Upper lobe of left lung (tissue), 6 donors: ENCODE data around the gene CCDC107. TPM values are rescaled to one million over a fixed set of nuclear protein-coding genes. Genes with fewer than 3 reads are reported as not detected.
"Not testable (repeated sequence)": the region's sequence is repeated elsewhere in the genome, so short reads cannot be mapped to it uniquely, and the experiment has no call there.

Source experiments
- ATAC-seq, 2 donors: fragments of 200-7000 bp; cut with Tn5 transposase; one replicate each; pipeline ENCODE4 v1.9.1; 2022; ENCODE audit warnings: mild to moderate bottlenecking in 2 of 2, moderate library complexity in 2 of 2; ENCODE audit not compliant: low FRiP score in 2 of 2
- DNase-seq, 2 donors: peaks; one replicate each; pipeline ENCODE4 v3.0.0-alpha.2; 2019 to 2020
- H3K27ac ChIP-seq, 4 donors: fragments of 200-600 bp; sonication (generic); one replicate each; pipeline ENCODE4 v1.5.1; 2016 to 2019
- H3K27me3 ChIP-seq, 4 donors: fragments of 200-600 bp; sonication (generic); one replicate each; pipeline ENCODE4 v1.5.1; 2017 to 2019
- H3K36me3 ChIP-seq, 4 donors: fragments of 200-600 bp; sonication (generic); one replicate each; pipeline ENCODE4 v1.5.1; 2016 to 2019
- H3K4me1 ChIP-seq, 4 donors: fragments of 200-600 bp; sonication (generic); one replicate each; pipeline ENCODE4 v1.5.1; 2018 to 2019
- H3K4me3 ChIP-seq, 4 donors: fragments of 200-600 bp; sonication (generic); one replicate each; pipeline ENCODE4 v1.5.1; 2017 to 2019; ENCODE audit warnings: mild to moderate bottlenecking in 2 of 4, moderate library complexity in 1 of 4
- H3K9me3 ChIP-seq, 4 donors: fragments of 200-600 bp; sonication (generic); one replicate each; pipeline ENCODE4 v1.5.1; 2018 to 2019
- EP300 ChIP-seq, 4 donors: sonication (generic); formaldehyde crosslinking; IDR thresholded peaks; one replicate each; pipeline ENCODE4 v1.5.1; 2017; ENCODE audit warnings: antibody characterized with exemption in 4 of 4, control low read depth in 2 of 4
- POLR2A ChIP-seq, 4 donors: fragments of 450-650 bp; IDR thresholded peaks; one replicate each; pipeline ENCODE4 v1.5.1; 2016 to 2017; ENCODE audit warnings: antibody characterized with exemption in 4 of 4, mild to moderate bottlenecking in 2 of 4
- POLR2AphosphoS5 ChIP-seq, 2 donors: sonication (generic); formaldehyde crosslinking; IDR thresholded peaks; one replicate each; pipeline ENCODE4 v1.5.1; 2017; ENCODE audit warnings: antibody characterized with exemption in 2 of 2
- WGBS, 2 donors: methylation state at CpG; one replicate each; pipeline ENCODE4 v1.1.5; 2017 to 2018; 5-methylcytosine and 5-hydroxymethylcytosine counted together
- total RNA-seq, 6 donors: library from RNA; depleted of rRNA in 4 of 6; stranded (reverse); fragments of >200 nt in 4 of 6; gene quantifications; one replicate each; pipeline versions ENCODE4 v1.1.0 to v1.2.1, GENCODE V29; 2016 to 2021
- TF ChIP-seq, protein P1 (sequence below), 6 experiments: fragments of 450-650 bp in 4 of 6; fragments of 200-600 bp in 2 of 6; sonication (generic) in 2 of 6; IDR thresholded peaks; one replicate each; pipeline ENCODE4 v1.5.1; 2016 to 2019; ENCODE audit warnings: antibody characterized with exemption in 6 of 6
- donor health status: DM: no; HTN: no; CAD: no; lungs with moderate emphysema.
- donor health status: DM: no; HTN: yes; CAD: no; lungs with severe emphysema.

The CCDC107 gene, protein sequence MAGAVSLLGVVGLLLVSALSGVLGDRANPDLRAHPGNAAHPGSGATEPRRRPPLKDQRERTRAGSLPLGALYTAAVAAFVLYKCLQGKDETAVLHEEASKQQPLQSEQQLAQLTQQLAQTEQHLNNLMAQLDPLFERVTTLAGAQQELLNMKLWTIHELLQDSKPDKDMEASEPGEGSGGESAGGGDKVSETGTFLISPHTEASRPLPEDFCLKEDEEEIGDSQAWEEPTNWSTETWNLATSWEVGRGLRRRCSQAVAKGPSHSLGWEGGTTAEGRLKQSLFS
- 10 to 100 TPM; 17.8 to 49.4 (median 35.1) TPM for total RNA-seq

DNA sequence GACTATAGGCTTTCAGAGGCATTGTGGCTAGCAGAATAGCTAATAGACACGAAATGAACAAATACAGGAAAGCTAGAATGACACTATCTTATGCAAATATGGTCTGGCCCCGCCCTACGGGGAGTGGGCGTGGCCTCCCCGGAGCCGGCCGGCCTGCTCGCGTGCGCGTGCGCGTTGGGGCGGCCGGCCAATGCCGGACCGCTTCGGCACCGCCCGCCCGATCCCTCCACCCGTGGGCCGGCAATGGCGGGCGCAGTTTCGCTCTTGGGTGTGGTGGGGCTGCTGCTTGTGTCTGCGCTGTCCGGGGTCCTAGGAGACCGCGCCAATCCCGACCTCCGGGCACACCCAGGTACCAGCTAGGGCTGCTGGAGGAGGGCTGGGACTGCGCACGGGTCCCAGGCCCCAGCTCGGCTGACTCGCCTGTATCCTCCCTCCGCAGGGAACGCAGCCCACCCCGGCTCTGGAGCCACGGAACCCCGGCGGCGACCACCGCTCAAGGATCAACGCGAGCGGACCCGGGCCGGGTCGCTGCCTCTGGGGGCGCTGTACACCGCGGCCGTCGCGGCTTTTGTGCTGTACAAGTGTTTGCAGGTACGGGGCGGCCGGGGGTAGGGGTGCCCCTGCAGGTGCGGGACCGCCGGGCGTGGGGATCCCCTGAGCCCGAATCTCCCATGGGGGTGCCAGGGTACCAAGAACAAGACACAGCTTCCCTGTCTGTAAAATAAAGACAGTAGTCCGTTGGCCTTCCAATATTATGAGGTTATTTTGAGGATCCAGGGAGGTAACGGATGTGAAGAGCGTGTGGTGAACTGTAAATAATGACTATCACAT is at the start of gene CCDC107:
Gene CCDC107 (plus strand): TSS at position 156 of the 831 bp plus-strand sequence. CDS start 88 bp downstream, at position 244.
- Histone ChIP-seq H3K36me3 (peaks cover 0 to 26% (median 12%) of the 10 kb centered on the region in 4 donors), H3K27ac (peak within 1 kb of the TSS; percentile 97 to 99 (median 98)), H3K4me1 (peaks cover 16 to 48% (median 29%) of the 10 kb centered on the region in 4 donors), H3K27me3 (no peaks in the 10 kb centered on the region), H3K9me3 (no peaks in the 10 kb centered on the region), H3K4me3 (peak within 1 kb of the TSS; percentile 68 to 97 (median 88))
- peak; percentile 84 to 88 for TF ChIP-seq POLR2AphosphoS5 (IDR thresholded peaks at IDR 0.05)
- TF ChIP-seq POLR2A (IDR thresholded peaks at IDR 0.05) = peak in 3 of 4 donors; percentile 88 to 97 (median 94)
- TF ChIP-seq, protein P1, sequence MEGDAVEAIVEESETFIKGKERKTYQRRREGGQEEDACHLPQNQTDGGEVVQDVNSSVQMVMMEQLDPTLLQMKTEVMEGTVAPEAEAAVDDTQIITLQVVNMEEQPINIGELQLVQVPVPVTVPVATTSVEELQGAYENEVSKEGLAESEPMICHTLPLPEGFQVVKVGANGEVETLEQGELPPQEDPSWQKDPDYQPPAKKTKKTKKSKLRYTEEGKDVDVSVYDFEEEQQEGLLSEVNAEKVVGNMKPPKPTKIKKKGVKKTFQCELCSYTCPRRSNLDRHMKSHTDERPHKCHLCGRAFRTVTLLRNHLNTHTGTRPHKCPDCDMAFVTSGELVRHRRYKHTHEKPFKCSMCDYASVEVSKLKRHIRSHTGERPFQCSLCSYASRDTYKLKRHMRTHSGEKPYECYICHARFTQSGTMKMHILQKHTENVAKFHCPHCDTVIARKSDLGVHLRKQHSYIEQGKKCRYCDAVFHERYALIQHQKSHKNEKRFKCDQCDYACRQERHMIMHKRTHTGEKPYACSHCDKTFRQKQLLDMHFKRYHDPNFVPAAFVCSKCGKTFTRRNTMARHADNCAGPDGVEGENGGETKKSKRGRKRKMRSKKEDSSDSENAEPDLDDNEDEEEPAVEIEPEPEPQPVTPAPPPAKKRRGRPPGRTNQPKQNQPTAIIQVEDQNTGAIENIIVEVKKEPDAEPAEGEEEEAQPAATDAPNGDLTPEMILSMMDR (IDR thresholded peaks at IDR 0.05) = peak; percentile 46 to 86 (median 73)
- peak in 1 of 4 donors; percentile 1 for TF ChIP-seq EP300 (IDR thresholded peaks at IDR 0.05)
- DNase-seq = peak; percentile 84 to 97
- WGBS, 2 donors = 0 to 1% methylated on average over 19 to 61 of the region's 67 CpGs
- ATAC-seq = peak; percentile 95

DNA sequence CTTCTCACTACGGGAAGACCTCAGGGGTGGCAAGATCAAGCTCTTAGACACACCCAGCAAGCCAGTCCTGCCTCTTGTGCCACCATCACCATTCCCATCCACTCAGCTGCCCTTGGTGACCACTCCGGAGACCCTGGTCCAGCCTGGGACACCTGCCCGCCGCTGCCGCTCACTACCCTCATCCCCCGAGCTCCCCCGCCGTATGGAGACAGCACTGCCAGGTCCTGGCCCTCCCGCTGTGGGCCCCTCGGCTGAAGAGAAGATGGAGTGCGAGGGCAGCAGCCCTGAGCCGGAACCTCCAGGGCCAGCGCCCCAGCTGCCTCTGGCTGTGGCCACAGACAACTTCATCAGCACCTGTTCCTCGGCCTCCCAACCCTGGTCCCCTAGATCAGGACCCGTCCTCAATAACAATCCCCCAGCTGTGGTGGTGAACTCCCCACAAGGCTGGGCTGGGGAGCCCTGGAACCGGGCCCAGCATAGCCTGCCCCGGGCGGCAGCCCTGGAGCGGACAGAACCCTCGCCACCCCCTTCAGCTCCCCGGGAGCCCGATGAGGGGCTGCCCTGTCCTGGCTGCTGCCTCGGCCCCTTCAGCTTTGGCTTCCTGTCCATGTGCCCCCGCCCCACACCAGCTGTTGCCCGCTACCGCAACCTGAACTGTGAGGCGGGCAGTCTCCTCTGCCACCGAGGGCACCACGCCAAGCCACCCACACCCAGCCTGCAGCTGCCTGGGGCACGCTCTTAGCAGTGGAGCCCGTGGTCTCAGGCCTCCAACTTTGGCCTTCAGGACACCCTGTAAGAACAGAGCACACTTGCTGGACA is 48.9 kb upstream of the CCDC107 start:
- Histone ChIP-seq H3K4me3 (no peak overlapping the region), H3K27me3 (no peaks in the 10 kb centered on the region), H3K36me3 (peaks cover 18 to 29% (median 28%) of the 10 kb centered on the region in 4 donors), H3K4me1 (peaks cover 13 to 30% (median 16%) of the 10 kb centered on the region in 4 donors), H3K27ac (no peak overlapping the region), H3K9me3 (no peaks in the 10 kb centered on the region)
- DNase-seq (peak in 1 of 2 donors; percentile 75), ATAC-seq (no peak)
- TF ChIP-seq EP300 (IDR thresholded peaks at IDR 0.05) (no peak), POLR2A (IDR thresholded peaks at IDR 0.05) (no peak), POLR2AphosphoS5 (IDR thresholded peaks at IDR 0.05) (no peak)
- TF ChIP-seq, protein P1 (IDR thresholded peaks at IDR 0.05) = no peak
- WGBS, 2 donors = 95% methylated on average over 23 to 29 of the region's 31 CpGs

DNA sequence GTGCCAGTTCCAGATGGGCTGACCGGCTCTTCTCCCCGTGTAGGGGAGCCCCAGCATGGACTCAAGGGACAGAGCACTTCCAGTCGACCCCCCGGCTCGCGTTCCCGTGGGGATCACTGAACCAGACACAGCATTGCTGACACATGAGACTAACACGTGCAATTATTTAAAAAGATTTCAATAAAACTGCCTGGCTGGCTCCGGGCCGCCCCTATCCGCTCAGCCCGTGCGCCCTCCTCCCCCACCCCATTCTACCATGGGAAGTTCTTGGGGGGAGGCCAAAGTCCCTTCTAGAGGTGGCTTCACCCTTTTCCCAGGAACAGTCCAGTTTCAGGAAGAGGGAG is 48.3 kb upstream of the CCDC107 start:
- H3K4me1 ChIP-seq = peaks cover 13 to 25% (median 16%) of the 10 kb centered on the region in 4 donors
- H3K36me3 ChIP-seq = peaks cover 18 to 29% (median 28%) of the 10 kb centered on the region in 4 donors
- peak in 1 of 2 donors; percentile 52 for DNase-seq
- no peaks in the 10 kb centered on the region for H3K9me3 ChIP-seq
- H3K27me3 ChIP-seq = no peaks in the 10 kb centered on the region
- ATAC-seq = no peak
- 94% methylated on average over 12 to 13 of the region's 13 CpGs for whole genome bisulfite sequencing, 2 donors
- no peak overlapping the region for H3K27ac ChIP-seq
- H3K4me3 ChIP-seq = no peak overlapping the region
- TF ChIP-seq EP300 (IDR thresholded peaks at IDR 0.05) (no peak), POLR2AphosphoS5 (IDR thresholded peaks at IDR 0.05) (no peak), POLR2A (IDR thresholded peaks at IDR 0.05) (no peak)
- TF ChIP-seq, protein P1 (IDR thresholded peaks at IDR 0.05) = no peak

DNA sequence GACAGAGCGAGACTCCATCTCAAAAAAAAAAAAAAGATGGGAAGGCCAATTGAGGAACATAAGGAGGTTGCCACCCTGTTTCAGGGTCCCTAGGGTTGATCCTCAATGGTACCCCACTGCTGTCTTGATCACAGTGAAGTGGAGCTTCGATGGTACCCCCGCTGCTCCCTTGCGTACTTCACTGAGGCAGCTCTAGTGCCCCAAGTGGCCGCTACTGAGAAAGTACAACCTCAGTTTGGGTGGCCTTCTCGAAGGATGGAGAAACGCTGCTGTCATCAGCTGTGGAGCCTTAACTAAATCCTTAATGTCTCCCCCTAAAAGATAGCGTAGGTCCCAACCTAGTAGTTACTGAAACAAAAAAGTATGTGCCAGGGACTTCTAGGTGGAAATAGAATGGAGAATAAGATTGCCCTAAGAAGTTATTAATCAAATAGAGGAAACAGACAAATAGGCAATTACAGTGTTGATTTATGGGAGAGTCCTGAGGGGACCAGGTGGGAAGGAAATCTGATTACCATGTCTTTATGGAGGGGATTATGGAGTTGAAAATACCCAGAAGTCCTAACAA is 46.8 kb upstream of the CCDC107 start:
- Histone ChIP-seq H3K27me3 (no peaks in the 10 kb centered on the region), H3K9me3 (no peaks in the 10 kb centered on the region), H3K27ac (no peak overlapping the region), H3K4me1 (peaks cover 8 to 15% (median 10%) of the 10 kb centered on the region in 4 donors), H3K4me3 (no peak overlapping the region), H3K36me3 (peaks cover 18 to 29% (median 28%) of the 10 kb centered on the region in 4 donors)
- ATAC-seq (peak; percentile 23 to 77), DNase-seq (peak in 1 of 2 donors; percentile 47)
- TF ChIP-seq POLR2A (IDR thresholded peaks at IDR 0.05) (no peak), EP300 (IDR thresholded peaks at IDR 0.05) (no peak), POLR2AphosphoS5 (IDR thresholded peaks at IDR 0.05) (no peak)
- TF ChIP-seq, protein P1 (IDR thresholded peaks at IDR 0.05) = peak; percentile 38 to 59 (median 45)
- 20 to 25% methylated on average over 5 to 8 of the region's 8 CpGs for WGBS, 2 donors

DNA sequence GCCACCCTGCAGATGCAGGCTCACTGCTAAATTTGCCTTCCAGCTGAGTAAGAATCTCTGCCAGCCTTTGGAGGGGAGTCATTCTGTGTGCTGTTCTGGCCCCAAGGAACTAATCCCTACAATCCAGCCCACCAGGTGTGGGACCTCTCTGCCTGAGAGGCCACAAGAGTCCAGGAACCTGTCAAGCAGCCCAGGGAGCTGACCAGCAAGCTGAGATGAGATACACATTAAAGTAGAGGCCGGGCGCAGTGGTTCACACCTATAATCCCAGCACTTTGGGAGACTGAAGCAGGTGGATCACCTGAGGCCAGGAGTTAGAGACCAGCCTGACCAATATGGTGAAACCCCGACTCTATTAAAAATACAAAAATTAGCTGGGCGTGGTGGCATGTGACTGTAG is 46.0 kb upstream of the CCDC107 start:
- not testable (repeated sequence) for H3K4me3 ChIP-seq, H3K9me3 ChIP-seq, DNase-seq, ATAC-seq, H3K27me3 ChIP-seq, H3K27ac ChIP-seq
- Histone ChIP-seq H3K36me3 (peaks cover 18 to 29% (median 28%) of the 10 kb centered on the region in 4 donors), H3K4me1 (peaks cover 7 to 14% (median 8%) of the 10 kb centered on the region in 4 donors)
- WGBS, 2 donors = 89 to 96% methylated on average over 2 to 4 of the region's 4 CpGs
